ENCODE results near the gene RBM43.
"Not testable (repeated sequence)": the region's sequence is repeated elsewhere in the genome, so short reads cannot be mapped to it uniquely, and the experiment has no call there.

The RBM43 gene

GRCh38 chr2:151261231-151261976, at the start of gene RBM43:
TSS of gene RBM43 (minus strand) at chr2:151261863. CDS start at chr2:151261727, 136 bp downstream.
- peaks cover 7% of the 10 kb centered on the region for H3K36me3 Mint-ChIP-seq
- H3K9me3 Mint-ChIP-seq: no peaks in the 10 kb centered on the region

GRCh38 chr2:151310313-151310712, 48.6 kb upstream of the RBM43 start:
- DNase-seq (ENCODE audit: low spot score in 2 of 2); ATAC-seq; H3K36me3 Mint-ChIP-seq: not testable (repeated sequence)

More at GRCh38 chr2:151261231-151261976, at the start of gene RBM43:
- ATAC-seq (peak; percentile 94), DNase-seq (ENCODE audit: low spot score in 2 of 2) (peak; percentile 64 to 86)
- Mint-ChIP-seq H3K4me3 (peak within 1 kb of the TSS; percentile 86), H3K27ac (peak within 1 kb of the TSS; percentile 99), H3K4me1 (peaks cover 13% of the 10 kb centered on the region)

GRCh38 chr2:151306621-151307020, 45.0 kb upstream of the RBM43 start:
- no peak overlapping the region for H3K4me3 Mint-ChIP-seq

More at GRCh38 chr2:151310313-151310712, 48.6 kb upstream of the RBM43 start:
- not testable (repeated sequence) for H3K27ac Mint-ChIP-seq, H3K4me3 Mint-ChIP-seq, H3K9me3 Mint-ChIP-seq, H3K4me1 Mint-ChIP-seq

DNA sequence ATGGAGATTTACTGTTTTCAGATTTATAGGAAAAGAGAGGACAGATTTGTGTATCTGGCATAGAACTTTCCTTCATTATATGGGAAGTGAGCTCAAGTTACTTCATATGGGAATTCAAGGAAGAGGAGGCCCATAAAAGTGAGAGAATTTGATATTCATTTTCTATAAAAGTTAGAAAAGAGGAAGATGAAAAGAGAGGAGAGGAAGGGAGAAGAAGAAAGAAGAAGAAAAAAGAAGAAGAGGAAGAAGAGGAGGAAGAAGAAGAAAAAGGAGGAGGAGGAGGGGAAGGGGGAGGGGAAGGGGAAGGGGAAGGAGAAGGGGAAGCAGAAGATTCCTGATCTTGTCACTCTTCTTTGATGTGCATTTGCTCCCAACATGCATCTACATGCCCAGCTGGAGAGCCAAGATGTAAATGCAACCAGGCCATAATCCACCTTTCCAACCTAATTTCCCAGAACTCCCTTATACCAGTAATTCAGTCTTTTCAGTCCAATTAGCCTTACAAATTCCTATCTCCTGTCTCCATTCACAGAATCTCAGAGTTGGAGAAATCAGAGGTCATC, 43.5 kb upstream of the RBM43 start:
- ATAC-seq (no peak), DNase-seq (ENCODE audit: low spot score in 2 of 2) (no peak)
- H3K4me1 Mint-ChIP-seq: no peaks in the 10 kb centered on the region
- H3K9me3 Mint-ChIP-seq: no peaks in the 10 kb centered on the region
- no peaks in the 10 kb centered on the region for H3K36me3 Mint-ChIP-seq
- H3K4me3 Mint-ChIP-seq: no peak overlapping the region
- no peak overlapping the region for H3K27ac Mint-ChIP-seq

More at GRCh38 chr2:151306621-151307020, 45.0 kb upstream of the RBM43 start:
- DNase-seq (ENCODE audit: low spot score in 2 of 2): no peak
- no peak for ATAC-seq
- Mint-ChIP-seq H3K4me1 (no peaks in the 10 kb centered on the region), H3K27ac (no peak overlapping the region), H3K36me3 (no peaks in the 10 kb centered on the region), H3K9me3 (no peaks in the 10 kb centered on the region)

- no peak overlapping the region for H3K27ac Mint-ChIP-seq
- no peaks in the 10 kb centered on the region for H3K9me3 Mint-ChIP-seq
- no peak overlapping the region for H3K4me3 Mint-ChIP-seq
- H3K4me1 Mint-ChIP-seq: peaks cover 3% of the 10 kb centered on the region
- no peak for ATAC-seq
- no peak for DNase-seq (ENCODE audit: low spot score in 2 of 2)
- no peaks in the 10 kb centered on the region for H3K36me3 Mint-ChIP-seq
Measured at GRCh38 chr2:151302879-151303278, 41.2 kb upstream of the RBM43 start.

- ATAC-seq: no peak
- H3K4me1 Mint-ChIP-seq: peaks cover 6% of the 10 kb centered on the region
- no peak overlapping the region for H3K4me3 Mint-ChIP-seq
- H3K27ac Mint-ChIP-seq: no peak overlapping the region
- no peaks in the 10 kb centered on the region for H3K36me3 Mint-ChIP-seq
- no peak for DNase-seq (ENCODE audit: low spot score in 2 of 2)
- no peaks in the 10 kb centered on the region for H3K9me3 Mint-ChIP-seq
Measured at GRCh38 chr2:151302404-151302803, 40.7 kb upstream of the RBM43 start.

DNA sequence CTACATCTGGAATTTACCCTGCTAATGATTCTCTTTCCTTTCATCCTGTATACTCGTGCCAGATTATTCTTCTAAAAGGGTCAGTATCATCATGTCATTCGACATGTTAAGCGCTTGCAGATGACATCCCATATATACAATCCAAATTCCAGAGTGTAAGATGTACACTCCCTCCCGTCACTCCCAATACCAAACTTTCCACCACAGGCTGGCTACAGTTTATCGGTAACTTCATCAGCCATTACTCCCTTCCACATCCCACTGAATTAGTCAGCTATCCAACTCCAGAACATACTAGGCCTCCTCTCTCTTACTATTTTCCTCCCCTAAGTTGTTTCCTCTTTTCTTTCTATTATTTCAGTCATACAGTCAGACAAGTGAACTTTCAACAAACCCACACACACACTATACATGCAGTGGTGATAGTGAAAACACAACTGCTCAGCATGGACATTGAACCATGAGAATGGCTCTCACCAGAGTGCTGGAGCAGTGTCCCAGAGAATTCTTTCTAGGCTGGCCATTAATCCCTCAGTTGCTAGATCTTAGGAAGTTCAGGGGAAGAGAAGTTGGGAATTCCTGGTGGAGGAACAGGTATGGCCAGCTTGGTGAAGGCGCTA, 38.4 kb upstream of the RBM43 start:
- H3K36me3 Mint-ChIP-seq: no peaks in the 10 kb centered on the region
- no peak overlapping the region for H3K4me3 Mint-ChIP-seq
- H3K4me1 Mint-ChIP-seq: peaks cover 6% of the 10 kb centered on the region
- ATAC-seq (no peak), DNase-seq (ENCODE audit: low spot score in 2 of 2) (no peak)
- H3K9me3 Mint-ChIP-seq: no peaks in the 10 kb centered on the region
- H3K27ac Mint-ChIP-seq: no peak overlapping the region

- no peak for ATAC-seq
- Mint-ChIP-seq H3K4me1 (peaks cover 6% of the 10 kb centered on the region), H3K27ac (no peak overlapping the region), H3K4me3 (no peak overlapping the region), H3K36me3 (no peaks in the 10 kb centered on the region), H3K9me3 (no peaks in the 10 kb centered on the region)
- DNase-seq (ENCODE audit: low spot score in 2 of 2): no peak
Measured at GRCh38 chr2:151297882-151298281, 36.2 kb upstream of the RBM43 start.

GRCh38 chr2:151295926-151296325, 34.3 kb upstream of the RBM43 start:
- not testable (repeated sequence) for DNase-seq (ENCODE audit: low spot score in 2 of 2); H3K4me3 Mint-ChIP-seq; ATAC-seq; H3K4me1 Mint-ChIP-seq; H3K27ac Mint-ChIP-seq; H3K9me3 Mint-ChIP-seq; H3K36me3 Mint-ChIP-seq

GRCh38 chr2:151292546-151292945, 30.9 kb upstream of the RBM43 start:
- Mint-ChIP-seq H3K36me3 (peaks cover 16% of the 10 kb centered on the region), H3K27ac (no peak overlapping the region), H3K4me3 (no peak overlapping the region), H3K4me1 (peaks cover 14% of the 10 kb centered on the region), H3K9me3 (no peaks in the 10 kb centered on the region)
- ATAC-seq (no peak), DNase-seq (ENCODE audit: low spot score in 2 of 2) (no peak)

- no peaks in the 10 kb centered on the region for H3K9me3 Mint-ChIP-seq
Measured at GRCh38 chr2:151292141-151292540, 30.5 kb upstream of the RBM43 start.

DNA sequence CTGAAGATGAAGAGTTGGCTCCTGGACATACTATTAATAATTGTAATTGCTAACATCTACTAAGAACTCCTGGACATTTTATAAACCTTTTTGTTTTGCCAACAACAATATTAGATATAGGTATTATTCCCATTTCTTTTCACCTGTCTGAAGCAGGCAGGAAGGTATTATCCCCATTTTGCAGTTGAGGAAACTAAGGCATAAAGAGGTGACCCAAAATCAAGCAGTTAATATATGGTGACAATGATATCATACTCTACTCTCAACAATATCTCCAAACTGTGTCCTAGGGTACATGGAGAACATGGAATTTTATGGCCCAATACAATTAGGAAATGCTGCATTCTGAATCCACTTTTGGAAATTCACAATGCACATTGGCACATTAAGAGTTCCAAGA, 29.6 kb upstream of the RBM43 start:
- Mint-ChIP-seq H3K9me3 (no peaks in the 10 kb centered on the region), H3K4me3 (no peak overlapping the region), H3K27ac (no peak overlapping the region), H3K4me1 (peaks cover 27% of the 10 kb centered on the region), H3K36me3 (peaks cover 16% of the 10 kb centered on the region)
- ATAC-seq (no peak), DNase-seq (ENCODE audit: low spot score in 2 of 2) (no peak)

More at GRCh38 chr2:151292141-151292540, 30.5 kb upstream of the RBM43 start:
- ATAC-seq (no peak), DNase-seq (ENCODE audit: low spot score in 2 of 2) (no peak)
- Mint-ChIP-seq H3K4me3 (no peak overlapping the region), H3K36me3 (peaks cover 16% of the 10 kb centered on the region), H3K27ac (no peak overlapping the region), H3K4me1 (peaks cover 18% of the 10 kb centered on the region)

DNA sequence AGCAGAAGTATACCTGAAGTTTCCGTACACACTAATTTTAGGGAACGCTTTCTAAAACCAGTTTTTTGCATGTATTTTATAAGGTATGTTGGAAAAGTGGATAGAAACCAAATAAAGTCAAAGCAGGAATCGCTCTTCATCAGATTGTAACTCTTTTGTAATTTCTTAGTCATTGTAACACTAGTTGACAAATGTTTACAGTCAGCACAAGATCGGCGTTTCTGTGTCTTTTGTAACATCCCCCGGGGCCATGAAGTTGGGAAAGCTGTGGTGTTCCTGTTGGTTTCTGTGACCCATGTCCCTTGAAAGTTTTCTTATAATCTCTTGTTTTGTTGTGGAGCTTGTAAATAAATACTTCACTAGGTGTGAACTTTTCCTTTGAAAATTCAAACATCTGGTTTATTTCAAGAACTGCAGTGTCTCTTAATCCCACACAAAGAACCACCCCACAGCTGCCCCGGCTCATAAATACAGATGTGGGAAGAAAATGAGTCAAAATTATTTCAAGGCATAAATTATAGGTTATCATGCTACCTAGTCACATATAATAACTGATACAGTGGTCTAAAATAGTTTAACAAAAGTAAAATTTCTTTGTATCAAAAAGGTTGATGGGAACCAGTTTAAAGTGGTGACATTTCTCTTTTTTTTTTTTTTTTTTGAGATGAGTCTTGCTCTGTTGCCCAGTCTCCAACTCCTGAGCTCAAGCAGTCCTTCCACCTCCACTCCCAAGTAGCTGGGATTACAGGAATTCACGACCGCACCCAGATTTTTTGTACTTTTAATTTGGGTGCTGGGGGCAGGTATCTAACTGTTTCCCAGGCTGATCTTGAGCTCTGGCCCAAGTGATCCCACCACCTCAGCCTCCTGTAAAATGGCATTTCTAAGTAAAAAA, 28.6 kb upstream of the RBM43 start:
- Mint-ChIP-seq H3K4me3 (peak overlapping the region; percentile 74), H3K36me3 (peaks cover 17% of the 10 kb centered on the region), H3K4me1 (peaks cover 36% of the 10 kb centered on the region), H3K27ac (peak overlapping the region; percentile 85), H3K9me3 (no peaks in the 10 kb centered on the region)
- ATAC-seq (peak; percentile 39), DNase-seq (ENCODE audit: low spot score in 2 of 2) (peak in 1 of 2 donors; percentile 55)

DNA sequence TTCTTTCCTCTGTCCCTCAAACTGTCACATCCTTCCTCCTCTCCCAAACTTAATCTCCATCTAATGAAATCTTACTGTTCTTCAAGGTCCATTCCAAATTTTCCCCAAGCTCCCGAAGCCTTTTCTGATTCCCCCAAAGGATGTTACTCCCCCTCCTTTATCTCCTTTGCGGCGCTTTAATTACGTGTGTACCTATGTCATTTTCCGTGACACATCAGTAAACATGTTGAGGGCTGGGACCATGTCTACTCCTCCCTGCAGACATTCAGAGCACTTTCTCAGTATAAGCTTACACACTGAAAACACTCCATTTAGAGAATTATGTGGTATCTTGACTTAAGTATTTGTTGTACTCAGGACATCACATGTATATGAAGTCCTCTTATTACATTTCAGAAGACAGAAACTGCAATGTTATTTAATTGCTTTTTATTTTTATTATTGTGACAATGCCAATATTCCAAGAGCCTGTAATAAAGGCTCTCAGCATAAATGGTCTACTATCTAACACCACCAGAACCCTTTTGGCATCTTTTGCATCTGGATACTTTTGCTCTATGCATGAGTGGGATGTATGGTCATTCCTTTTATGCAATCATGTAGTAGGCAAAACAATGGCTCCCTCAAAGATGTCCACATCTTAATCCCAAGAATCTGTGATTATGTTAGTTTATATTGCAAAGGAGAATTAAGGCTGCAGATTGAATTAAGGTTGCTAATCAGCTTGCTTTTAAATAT, 26.0 kb upstream of the RBM43 start:
- DNase-seq (ENCODE audit: low spot score in 2 of 2) (no peak), ATAC-seq (no peak)
- Mint-ChIP-seq H3K27ac (peak overlapping the region; percentile 85), H3K9me3 (no peaks in the 10 kb centered on the region), H3K4me1 (peaks cover 41% of the 10 kb centered on the region), H3K4me3 (peak overlapping the region; percentile 74), H3K36me3 (peaks cover 28% of the 10 kb centered on the region)
